HL-60/S4 (cell line): ENCODE data around the gene TLR10.
"Not testable (repeated sequence)": the region's sequence is repeated elsewhere in the genome, so short reads cannot be mapped to it uniquely, and the experiment has no call there.

Experiments used
- in situ Hi-C: fragments of 300-500 bp; cut with MboI; formaldehyde crosslinking; loops from 2 replicates; pipeline ENCODE4 v1.14.3; 2022; ENCODE audit warnings: low sequenced_read_pairs

Gene TLR10, protein sequence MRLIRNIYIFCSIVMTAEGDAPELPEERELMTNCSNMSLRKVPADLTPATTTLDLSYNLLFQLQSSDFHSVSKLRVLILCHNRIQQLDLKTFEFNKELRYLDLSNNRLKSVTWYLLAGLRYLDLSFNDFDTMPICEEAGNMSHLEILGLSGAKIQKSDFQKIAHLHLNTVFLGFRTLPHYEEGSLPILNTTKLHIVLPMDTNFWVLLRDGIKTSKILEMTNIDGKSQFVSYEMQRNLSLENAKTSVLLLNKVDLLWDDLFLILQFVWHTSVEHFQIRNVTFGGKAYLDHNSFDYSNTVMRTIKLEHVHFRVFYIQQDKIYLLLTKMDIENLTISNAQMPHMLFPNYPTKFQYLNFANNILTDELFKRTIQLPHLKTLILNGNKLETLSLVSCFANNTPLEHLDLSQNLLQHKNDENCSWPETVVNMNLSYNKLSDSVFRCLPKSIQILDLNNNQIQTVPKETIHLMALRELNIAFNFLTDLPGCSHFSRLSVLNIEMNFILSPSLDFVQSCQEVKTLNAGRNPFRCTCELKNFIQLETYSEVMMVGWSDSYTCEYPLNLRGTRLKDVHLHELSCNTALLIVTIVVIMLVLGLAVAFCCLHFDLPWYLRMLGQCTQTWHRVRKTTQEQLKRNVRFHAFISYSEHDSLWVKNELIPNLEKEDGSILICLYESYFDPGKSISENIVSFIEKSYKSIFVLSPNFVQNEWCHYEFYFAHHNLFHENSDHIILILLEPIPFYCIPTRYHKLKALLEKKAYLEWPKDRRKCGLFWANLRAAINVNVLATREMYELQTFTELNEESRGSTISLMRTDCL

GRCh38 chr4:38782452-38783108 is at the start of gene TLR10:
TLR10 (minus strand) TSS chr4:38782990; CDS start chr4:38775590, 7,400 bp downstream.
- in situ Hi-C loops, result no loop called here

DNA sequence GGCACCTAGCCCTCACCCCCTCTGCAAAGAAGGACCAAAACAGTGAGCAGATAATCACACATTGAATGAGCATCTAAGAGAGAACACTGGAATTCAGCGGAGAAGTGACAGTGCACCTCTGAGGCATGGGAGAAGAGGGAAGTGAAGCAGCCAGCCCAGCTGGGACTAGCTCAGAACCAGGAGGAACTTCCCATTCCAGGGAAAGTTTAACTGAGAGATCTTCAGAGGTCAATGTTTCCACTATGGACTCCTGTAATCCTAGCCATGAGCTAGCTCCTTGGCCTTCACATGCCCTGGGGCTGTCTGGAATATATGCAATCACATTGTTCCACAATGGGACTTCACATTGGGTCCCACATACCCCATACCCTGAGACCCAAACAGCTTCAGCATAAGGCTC is 49.4 kb upstream of the TLR10 start:
- in situ Hi-C loops, result no loop called here

- in situ Hi-C loops, result no loop called here
Observed at GRCh38 chr4:38831653-38832052, 48.9 kb upstream of the TLR10 start.

DNA sequence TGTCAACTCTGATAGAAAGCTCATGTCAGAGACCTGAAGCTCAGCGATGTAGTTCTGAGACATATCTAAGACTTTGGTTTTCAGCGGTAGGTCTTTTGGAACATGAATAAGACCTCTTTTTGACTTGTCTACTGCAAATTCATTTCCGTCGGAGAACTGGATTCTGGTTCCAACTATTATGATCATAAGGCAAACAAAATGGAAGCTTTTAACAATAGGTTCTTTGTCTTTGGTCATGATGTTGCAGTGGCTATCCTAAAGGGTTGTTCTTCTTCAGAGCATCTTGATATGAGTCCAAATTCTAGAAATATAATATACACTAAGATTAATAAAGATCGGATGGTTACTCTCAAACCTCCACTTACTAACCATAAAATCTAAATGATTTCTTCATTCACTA is 46.4 kb upstream of the TLR10 start:
- in situ Hi-C loops, result no loop called here

GRCh38 chr4:38823766-38824165 is 41.0 kb upstream of the TLR10 start:
- in situ Hi-C loops, result no loop called here

DNA sequence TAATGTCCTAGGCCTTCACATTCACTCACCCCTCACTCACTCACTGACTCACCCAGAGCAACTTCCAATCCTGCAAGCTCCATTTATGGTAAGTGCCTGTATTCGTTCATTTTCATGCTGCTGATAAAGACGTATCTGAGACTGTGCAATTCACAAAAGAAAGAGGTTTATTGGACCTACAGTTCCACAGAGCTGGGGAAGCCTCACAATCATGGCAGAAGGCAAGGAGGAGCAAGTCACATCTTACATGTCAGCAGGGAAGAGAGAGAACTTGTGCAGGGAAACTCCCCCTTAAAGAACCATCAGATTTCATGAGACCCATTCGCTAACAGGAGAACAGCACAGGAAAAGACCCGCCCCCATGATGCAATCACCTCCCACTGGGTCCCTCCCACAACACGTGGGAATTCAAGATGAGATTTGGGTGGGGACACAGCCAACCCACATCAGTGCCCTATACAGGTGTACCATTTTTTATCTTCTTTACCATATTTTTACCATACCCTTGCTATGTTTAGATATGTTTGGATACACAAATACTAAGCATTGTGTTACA is 40.0 kb upstream of the TLR10 start:
- in situ Hi-C loops, result no loop called here

- in situ Hi-C loops, result no loop called here
Observed at GRCh38 chr4:38821739-38822138, 38.9 kb upstream of the TLR10 start.

- in situ Hi-C loops, result no loop called here
Observed at GRCh38 chr4:38820329-38821061, 37.7 kb upstream of the TLR10 start.

- in situ Hi-C loops, result no loop called here
Observed at GRCh38 chr4:38819569-38819968, 36.8 kb upstream of the TLR10 start.

DNA sequence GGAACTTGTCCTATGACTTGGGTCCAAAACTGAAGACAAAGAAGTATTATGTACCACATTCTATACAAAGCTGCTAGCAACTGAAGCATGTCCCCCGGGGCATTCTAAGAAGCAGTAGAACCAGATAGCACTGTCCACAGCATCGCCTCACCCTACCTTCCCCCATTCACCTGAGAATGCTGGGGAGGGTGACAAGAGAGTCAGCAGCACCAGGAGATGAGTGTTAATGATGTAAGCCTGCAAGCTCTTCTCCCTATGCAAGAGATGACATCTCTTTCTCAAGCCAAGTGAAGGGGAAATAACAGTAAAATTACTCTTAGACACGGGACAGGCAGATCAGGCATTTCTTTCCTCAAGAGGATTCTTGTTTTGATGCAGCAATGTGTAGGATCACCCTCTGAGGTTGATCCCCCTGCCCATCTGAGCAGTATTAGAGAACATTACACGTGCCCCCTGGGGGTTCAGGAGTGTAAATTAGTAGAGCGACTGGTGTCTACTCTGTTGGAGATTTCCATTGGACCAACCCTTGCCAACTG is 35.7 kb upstream of the TLR10 start:
- in situ Hi-C loops, result no loop called here

GRCh38 chr4:38815885-38816782 is 33.3 kb upstream of the TLR10 start:
- in situ Hi-C loops, result no loop called here

- in situ Hi-C loops, result no loop called here
Observed at GRCh38 chr4:38814386-38814785, 31.6 kb upstream of the TLR10 start.

DNA sequence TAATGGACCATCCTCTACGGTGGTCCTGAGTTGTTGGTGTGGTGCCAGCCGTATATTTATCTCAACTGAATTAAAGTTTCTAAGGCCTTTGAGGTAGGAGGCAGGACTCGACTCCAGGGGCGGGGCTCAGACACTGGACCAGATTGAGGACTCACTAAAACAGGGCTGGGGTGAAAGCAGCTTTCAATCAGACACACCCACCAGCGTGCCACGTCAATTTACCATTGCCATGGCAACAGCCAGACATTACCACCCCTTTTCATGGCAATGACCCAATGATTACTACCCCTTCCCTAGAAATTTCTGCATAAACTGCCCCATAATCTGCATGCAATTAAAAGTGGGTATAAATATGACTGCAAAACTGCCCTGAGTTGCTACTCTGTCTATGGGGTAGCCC is 28.5 kb upstream of the TLR10 start:
- in situ Hi-C loops, result no loop called here

GRCh38 chr4:38807462-38807861 is 24.7 kb upstream of the TLR10 start:
- in situ Hi-C loops, result not testable (repeated sequence)

DNA sequence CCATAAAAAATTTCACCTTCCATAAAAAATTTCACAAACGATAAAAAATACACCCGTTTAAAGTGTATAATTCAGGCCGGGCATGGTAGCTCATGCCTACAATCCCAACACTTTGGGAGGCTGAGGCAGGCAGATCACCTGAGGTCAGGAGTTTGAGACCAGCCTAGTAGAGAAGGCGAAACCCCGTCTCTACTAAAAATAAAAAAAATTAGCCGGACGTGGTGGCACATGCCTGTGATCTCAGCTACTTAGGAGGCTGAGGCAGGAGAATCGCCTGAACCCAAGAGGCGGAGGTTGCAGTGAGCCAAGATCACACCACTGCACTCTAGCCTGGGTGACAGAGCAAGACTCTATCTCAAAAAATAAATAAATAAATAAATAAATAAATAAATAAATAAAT is 23.5 kb upstream of the TLR10 start:
- in situ Hi-C loops, result not testable (repeated sequence)

DNA sequence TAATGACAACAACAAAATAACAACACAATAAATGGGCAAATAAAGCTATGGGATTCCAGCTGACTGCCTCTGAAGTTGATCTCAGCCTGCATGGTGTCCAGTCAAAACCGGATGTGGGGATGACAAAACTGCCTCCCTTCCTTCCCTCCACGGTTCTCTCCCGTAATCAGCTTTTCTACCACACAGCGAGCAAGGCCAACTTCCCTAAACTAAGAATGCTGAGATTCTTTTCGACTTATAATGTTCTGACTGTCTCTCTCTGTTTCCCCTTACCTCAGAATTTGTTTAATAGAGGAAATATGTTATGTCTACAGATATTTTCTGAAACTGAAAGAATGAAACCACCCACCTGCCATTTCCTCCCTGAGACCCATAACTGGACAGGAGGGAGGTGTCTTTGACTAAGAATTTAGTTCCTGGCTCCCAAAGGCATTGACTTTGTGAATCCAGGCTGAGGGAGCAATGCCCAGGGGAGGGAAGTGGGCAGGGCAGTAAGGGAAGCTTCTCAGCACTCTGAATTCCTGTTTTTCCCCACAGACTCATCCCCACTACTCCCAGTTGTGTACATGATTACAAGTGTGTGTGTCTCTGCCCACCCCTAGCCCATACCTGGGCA is 22.8 kb upstream of the TLR10 start:
- in situ Hi-C loops, result no loop called here

DNA sequence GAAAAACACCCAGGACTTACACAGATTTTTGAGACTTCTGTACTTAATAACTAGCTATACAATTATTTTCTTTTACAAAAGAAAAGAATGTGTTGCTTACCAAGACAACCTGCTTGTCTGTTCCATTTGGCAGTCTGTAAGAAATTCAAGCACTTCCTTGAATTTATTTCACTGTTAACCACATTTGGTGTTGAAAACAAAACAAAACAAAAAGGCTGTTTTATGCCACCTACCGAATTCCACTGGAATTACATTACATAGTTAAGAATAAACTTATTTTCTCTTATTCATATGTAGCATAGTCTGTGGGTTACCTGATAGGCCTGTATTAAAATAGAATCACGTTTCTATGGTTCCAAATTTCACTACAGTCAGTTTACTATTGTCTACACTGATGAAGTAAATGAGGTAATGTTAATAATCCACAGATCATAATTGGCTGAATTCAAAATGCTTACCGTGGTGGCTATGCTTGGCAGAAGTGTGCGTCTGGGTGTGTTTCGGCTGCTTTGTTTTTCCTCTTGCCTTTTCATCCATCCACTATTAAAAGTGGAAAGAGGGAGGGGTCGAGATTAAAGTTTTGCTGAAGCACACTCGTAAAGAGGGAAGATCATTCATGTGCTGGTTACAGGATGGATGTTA is 22.0 kb upstream of the TLR10 start, which contains the start of gene TLR1:
TSS of gene TLR1 (minus strand) at position 138 of the 642 bp plus-strand sequence. CDS start 5,960 bp downstream, outside the sequence.
- in situ Hi-C loops, result no loop called here
